GM18498 (cell line): ENCODE results near the gene WDR27.
"Not testable (repeated sequence)": the region's sequence is repeated elsewhere in the genome, so short reads cannot be mapped to it uniquely, and the experiment has no call there.

Source experiments
- ATAC-seq: cut with Tn5 transposase; IDR thresholded peaks from one replicate; pipeline ENCODE4 v1.9.1; 2021; ENCODE audit warnings: mild to moderate bottlenecking, moderate library complexity; ENCODE audit not compliant: unreplicated experiment

The WDR27 gene

GRCh38 chr6:169618526-169619490, 83.0 kb downstream of the WDR27 start:
- no peak for ATAC-seq

GRCh38 chr6:169617562-169617961, 84.3 kb downstream of the WDR27 start:
- no peak for ATAC-seq

- ATAC-seq = not testable (repeated sequence)
Measured at GRCh38 chr6:169608609-169609008, 93.2 kb downstream of the WDR27 start.

GRCh38 chr6:169604076-169604475, 97.8 kb downstream of the WDR27 start:
- ATAC-seq = no peak

- not testable (repeated sequence) for ATAC-seq
Measured at GRCh38 chr6:169601129-169601528, 100.7 kb downstream of the WDR27 start.

GRCh38 chr6:169592558-169592957, 109.3 kb downstream of the WDR27 start:
- no peak for ATAC-seq

GRCh38 chr6:169591616-169592015, 110.2 kb downstream of the WDR27 start:
- no peak for ATAC-seq

- no peak for ATAC-seq
Measured at GRCh38 chr6:169590376-169590939, 111.4 kb downstream of the WDR27 start.

GRCh38 chr6:169589699-169590257, 112.1 kb downstream of the WDR27 start:
- peak; percentile 79 for ATAC-seq

GRCh38 chr6:169589293-169589692, 112.5 kb downstream of the WDR27 start:
- ATAC-seq = peak; percentile 78

GRCh38 chr6:169587975-169588374, 113.9 kb downstream of the WDR27 start:
- no peak for ATAC-seq

GRCh38 chr6:169583886-169584541, 117.8 kb downstream of the WDR27 start:
- no peak for ATAC-seq

GRCh38 chr6:169579407-169580111, 122.3 kb downstream of the WDR27 start:
- no peak for ATAC-seq

GRCh38 chr6:169577974-169578373, 123.9 kb downstream of the WDR27 start:
- ATAC-seq = no peak

GRCh38 chr6:169577236-169577635, 124.6 kb downstream of the WDR27 start:
- no peak for ATAC-seq

GRCh38 chr6:169575821-169576220, 126.0 kb downstream of the WDR27 start:
- no peak for ATAC-seq

- no peak for ATAC-seq
Measured at GRCh38 chr6:169575365-169575764, 126.5 kb downstream of the WDR27 start.

GRCh38 chr6:169574420-169574819, 127.4 kb downstream of the WDR27 start:
- ATAC-seq = no peak

GRCh38 chr6:169573883-169574282, 127.9 kb downstream of the WDR27 start:
- no peak for ATAC-seq

GRCh38 chr6:169571123-169571962, 130.5 kb downstream of the WDR27 start:
- ATAC-seq = no peak
